ENCODE measurements around the gene MAGI2. TPM values are rescaled to one million over a fixed set of nuclear protein-coding genes. Genes with fewer than 3 reads are reported as not detected.
A peak's percentile ranks its signal among the peaks of the same experiment; 100 is the strongest.

MAGI2 gene
- total and polyA plus RNA-seq, 4 donors = 43.4 to 61.3 (median 50.1) TPM

- Histone ChIP-seq H3K27ac (ENCODE audit: low read depth, low read length) (no peak overlapping the region), H3K9me3 (ENCODE audit: control insufficient read depth, insufficient read depth, low read length) (no peaks in the 10 kb centered on the region), H3K36me3 (ENCODE audit: control insufficient read depth, insufficient read depth, low read length) (no peaks in the 10 kb centered on the region), H3K4me1 (ENCODE audit: control insufficient read depth, insufficient read depth, low read length) (no peaks in the 10 kb centered on the region), H3K27me3 (ENCODE audit: control insufficient read depth, insufficient read depth, low read length) (no peaks in the 10 kb centered on the region), H3K4me3 (ENCODE audit: low read depth, low read length) (no peak overlapping the region)
- DNase-seq (ENCODE audit: low read depth in 4 of 6, low spot score in 6 of 6) = no peak
These were observed 152.9 kb downstream of the MAGI2 start for GRCh38 chr7:79300573-79300972.

DNA sequence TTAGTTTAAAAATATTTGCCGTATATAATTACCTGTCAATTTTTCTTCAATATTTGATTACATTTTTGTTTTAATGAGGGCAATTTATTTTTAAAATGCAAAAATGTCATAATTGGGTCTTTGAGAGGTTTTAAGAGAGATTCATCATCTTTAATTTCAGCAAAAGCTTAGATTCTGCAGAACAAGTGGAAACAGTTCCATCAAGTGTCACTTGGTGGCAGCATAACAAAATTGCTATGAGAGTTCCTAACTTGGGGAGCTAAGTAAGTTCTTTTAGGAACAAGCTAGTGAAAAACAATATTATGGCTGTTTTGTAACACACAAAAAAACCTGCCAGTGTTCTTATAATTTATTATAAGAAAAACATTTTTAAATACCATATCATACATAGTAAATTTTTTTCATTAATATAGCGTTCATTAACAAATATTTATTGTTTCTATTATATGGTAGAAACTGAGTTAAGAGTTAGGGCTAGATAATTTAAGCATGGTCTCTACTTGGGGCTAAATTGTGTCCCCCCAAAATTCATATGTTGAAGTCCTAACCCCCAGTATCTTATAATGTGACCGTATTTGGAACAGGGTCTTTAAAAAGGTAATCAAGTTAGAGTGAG, 155.2 kb downstream of the MAGI2 start:
- WGBS (ENCODE audit: insufficient coverage) = no CpG with 5 or more reads among the region's 3 CpGs
- Histone ChIP-seq H3K27me3 (ENCODE audit: control insufficient read depth, insufficient read depth, low read length) (no peaks in the 10 kb centered on the region), H3K27ac (ENCODE audit: low read depth, low read length) (no peak overlapping the region), H3K4me1 (ENCODE audit: control insufficient read depth, insufficient read depth, low read length) (no peaks in the 10 kb centered on the region), H3K9me3 (ENCODE audit: control insufficient read depth, insufficient read depth, low read length) (no peaks in the 10 kb centered on the region), H3K4me3 (ENCODE audit: low read depth, low read length) (no peak overlapping the region), H3K36me3 (ENCODE audit: control insufficient read depth, insufficient read depth, low read length) (no peaks in the 10 kb centered on the region)
- DNase-seq (ENCODE audit: low read depth in 4 of 6, low spot score in 6 of 6) = peak in 4 of 6 donors; percentile 46 to 91 (median 73)

- no peaks in the 10 kb centered on the region for H3K9me3 ChIP-seq (ENCODE audit: control insufficient read depth, insufficient read depth, low read length)
- H3K36me3 ChIP-seq (ENCODE audit: control insufficient read depth, insufficient read depth, low read length) = no peaks in the 10 kb centered on the region
- H3K27me3 ChIP-seq (ENCODE audit: control insufficient read depth, insufficient read depth, low read length) = no peaks in the 10 kb centered on the region
- no peak overlapping the region for H3K4me3 ChIP-seq (ENCODE audit: low read depth, low read length)
- WGBS (ENCODE audit: insufficient coverage) = no CpG with 5 or more reads among the region's 1 CpG
- DNase-seq (ENCODE audit: low read depth in 4 of 6, low spot score in 6 of 6) = no peak
- H3K27ac ChIP-seq (ENCODE audit: low read depth, low read length) = no peak overlapping the region
- H3K4me1 ChIP-seq (ENCODE audit: control insufficient read depth, insufficient read depth, low read length) = no peaks in the 10 kb centered on the region
These were observed 156.7 kb downstream of the MAGI2 start for GRCh38 chr7:79296553-79297320.

GRCh38 chr7:79293655-79294142, 159.8 kb downstream of the MAGI2 start:
- H3K27me3 ChIP-seq (ENCODE audit: control insufficient read depth, insufficient read depth, low read length) = no peaks in the 10 kb centered on the region
- no peaks in the 10 kb centered on the region for H3K9me3 ChIP-seq (ENCODE audit: control insufficient read depth, insufficient read depth, low read length)
- no peak overlapping the region for H3K4me3 ChIP-seq (ENCODE audit: low read depth, low read length)
- DNase-seq (ENCODE audit: low read depth in 4 of 6, low spot score in 6 of 6) = no peak
- H3K27ac ChIP-seq (ENCODE audit: low read depth, low read length) = no peak overlapping the region
- no peaks in the 10 kb centered on the region for H3K36me3 ChIP-seq (ENCODE audit: control insufficient read depth, insufficient read depth, low read length)
- H3K4me1 ChIP-seq (ENCODE audit: control insufficient read depth, insufficient read depth, low read length) = no peaks in the 10 kb centered on the region
- WGBS (ENCODE audit: insufficient coverage) = 100% methylated on average over 2 of the region's 7 CpGs

DNA sequence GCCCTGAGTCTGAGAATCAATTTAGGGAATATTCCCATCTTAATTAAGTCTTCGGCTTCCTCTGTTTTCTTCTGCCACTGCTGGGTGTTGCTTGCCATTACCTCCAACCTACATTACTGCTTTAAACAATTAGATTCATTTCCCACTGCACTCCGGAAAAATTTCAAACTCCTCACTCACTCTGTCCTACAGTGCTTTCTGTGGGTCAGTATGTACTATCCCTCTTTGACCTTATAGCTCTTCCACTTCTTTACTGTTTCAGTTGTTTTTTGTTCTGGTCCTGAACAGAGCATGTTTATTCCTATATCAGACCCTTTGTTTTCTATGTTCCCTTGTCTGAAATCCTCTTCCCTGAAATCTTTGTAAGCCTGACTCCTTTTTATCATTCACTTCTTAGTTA, 160.6 kb downstream of the MAGI2 start:
- DNase-seq (ENCODE audit: low read depth in 4 of 6, low spot score in 6 of 6) = no peak
- 64% methylated on average over 2 of the region's 2 CpGs for whole genome bisulfite sequencing (ENCODE audit: insufficient coverage)
- H3K27ac ChIP-seq (ENCODE audit: low read depth, low read length) = no peak overlapping the region

DNA sequence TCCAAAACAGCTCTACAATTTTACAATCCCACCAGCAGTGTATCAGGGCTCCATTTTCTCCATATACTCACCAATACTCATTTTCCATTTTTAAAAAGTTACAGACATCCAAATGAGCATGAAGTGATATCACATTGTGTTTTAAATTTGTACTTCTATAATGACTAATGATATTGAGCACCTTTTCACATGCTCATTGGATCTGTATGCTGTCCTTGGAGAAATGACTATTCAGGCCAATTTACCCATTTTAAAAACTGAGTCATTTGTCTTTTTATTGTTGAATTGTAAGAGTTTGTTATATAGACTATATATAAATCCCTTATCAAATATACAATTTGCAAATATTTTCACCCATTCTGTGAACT, 162.0 kb downstream of the MAGI2 start:
- H3K27ac ChIP-seq (ENCODE audit: low read depth, low read length) = no peak overlapping the region

More for the DNA sequence above, 160.6 kb downstream of the MAGI2 start:
- Histone ChIP-seq H3K9me3 (ENCODE audit: control insufficient read depth, insufficient read depth, low read length) (no peaks in the 10 kb centered on the region), H3K4me1 (ENCODE audit: control insufficient read depth, insufficient read depth, low read length) (no peaks in the 10 kb centered on the region), H3K4me3 (ENCODE audit: low read depth, low read length) (no peak overlapping the region), H3K27me3 (ENCODE audit: control insufficient read depth, insufficient read depth, low read length) (no peaks in the 10 kb centered on the region), H3K36me3 (ENCODE audit: control insufficient read depth, insufficient read depth, low read length) (no peaks in the 10 kb centered on the region)

GRCh38 chr7:79290841-79291497, 162.5 kb downstream of the MAGI2 start:
- no peak for DNase-seq (ENCODE audit: low read depth in 4 of 6, low spot score in 6 of 6)
- Histone ChIP-seq H3K27ac (ENCODE audit: low read depth, low read length) (no peak overlapping the region), H3K27me3 (ENCODE audit: control insufficient read depth, insufficient read depth, low read length) (no peaks in the 10 kb centered on the region), H3K4me3 (ENCODE audit: low read depth, low read length) (no peak overlapping the region), H3K36me3 (ENCODE audit: control insufficient read depth, insufficient read depth, low read length) (no peaks in the 10 kb centered on the region), H3K9me3 (ENCODE audit: control insufficient read depth, insufficient read depth, low read length) (no peaks in the 10 kb centered on the region), H3K4me1 (ENCODE audit: control insufficient read depth, insufficient read depth, low read length) (no peaks in the 10 kb centered on the region)
- no CpG with 5 or more reads among the region's 4 CpGs for WGBS (ENCODE audit: insufficient coverage)

More for the DNA sequence above, 162.0 kb downstream of the MAGI2 start:
- Histone ChIP-seq H3K27me3 (ENCODE audit: control insufficient read depth, insufficient read depth, low read length) (no peaks in the 10 kb centered on the region), H3K4me1 (ENCODE audit: control insufficient read depth, insufficient read depth, low read length) (no peaks in the 10 kb centered on the region), H3K36me3 (ENCODE audit: control insufficient read depth, insufficient read depth, low read length) (no peaks in the 10 kb centered on the region), H3K9me3 (ENCODE audit: control insufficient read depth, insufficient read depth, low read length) (no peaks in the 10 kb centered on the region), H3K4me3 (ENCODE audit: low read depth, low read length) (no peak overlapping the region)
- DNase-seq (ENCODE audit: low read depth in 4 of 6, low spot score in 6 of 6) = no peak

- Histone ChIP-seq H3K4me3 (ENCODE audit: low read depth, low read length) (no peak overlapping the region), H3K9me3 (ENCODE audit: control insufficient read depth, insufficient read depth, low read length) (no peaks in the 10 kb centered on the region), H3K27me3 (ENCODE audit: control insufficient read depth, insufficient read depth, low read length) (no peaks in the 10 kb centered on the region), H3K27ac (ENCODE audit: low read depth, low read length) (no peak overlapping the region), H3K4me1 (ENCODE audit: control insufficient read depth, insufficient read depth, low read length) (no peaks in the 10 kb centered on the region), H3K36me3 (ENCODE audit: control insufficient read depth, insufficient read depth, low read length) (no peaks in the 10 kb centered on the region)
- DNase-seq (ENCODE audit: low read depth in 4 of 6, low spot score in 6 of 6) = no peak
- WGBS (ENCODE audit: insufficient coverage) = 83% methylated on average over 1 of the region's 3 CpGs
These were observed 163.1 kb downstream of the MAGI2 start for GRCh38 chr7:79290398-79290797.

DNA sequence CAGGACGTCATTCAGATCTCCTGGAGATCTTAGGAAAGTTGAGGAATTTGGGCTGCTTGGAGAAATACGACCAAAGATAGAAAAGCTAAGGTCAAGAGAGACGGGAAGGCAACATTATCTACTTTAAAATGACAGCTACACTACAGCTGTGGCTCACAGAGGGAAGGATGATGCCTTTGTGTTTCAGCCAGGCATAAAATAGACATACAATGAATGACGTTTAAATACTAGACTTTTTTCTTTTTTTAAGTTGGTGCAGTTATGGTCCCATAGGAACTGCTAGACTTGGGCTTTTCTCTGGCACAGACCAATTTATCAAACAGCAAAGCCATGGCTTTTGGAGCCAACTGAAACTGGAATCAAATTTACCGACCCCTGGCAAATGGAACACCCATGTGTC, 164.8 kb downstream of the MAGI2 start:
- 45% methylated on average over 1 of the region's 5 CpGs for WGBS (ENCODE audit: insufficient coverage)
- Histone ChIP-seq H3K4me3 (ENCODE audit: low read depth, low read length) (no peak overlapping the region), H3K27me3 (ENCODE audit: control insufficient read depth, insufficient read depth, low read length) (no peaks in the 10 kb centered on the region), H3K27ac (ENCODE audit: low read depth, low read length) (no peak overlapping the region), H3K4me1 (ENCODE audit: control insufficient read depth, insufficient read depth, low read length) (no peaks in the 10 kb centered on the region), H3K36me3 (ENCODE audit: control insufficient read depth, insufficient read depth, low read length) (no peaks in the 10 kb centered on the region), H3K9me3 (ENCODE audit: control insufficient read depth, insufficient read depth, low read length) (no peaks in the 10 kb centered on the region)
- peak in 1 of 6 donors; percentile 2 for DNase-seq (ENCODE audit: low read depth in 4 of 6, low spot score in 6 of 6)

Data from spinal cord (tissue), 10 donors.